ENCODE results near the gene S1PR5. TPM values are rescaled to one million over a fixed set of nuclear protein-coding genes. Genes with fewer than 3 reads are reported as not detected.

S1PR5 gene
- polyA plus RNA-seq, 1 donor (not counting 4 experiments of a cell fraction or from before 2014, with no cell fraction given) = 10.5 TPM

GRCh38 chr19:10516671-10517286 is 468 bp downstream of the S1PR5 start:
- no peaks in the 10 kb centered on the region for H3K9me3 ChIP-seq (ENCODE audit: control insufficient read depth, low read depth, low read length)
- H4K20me1 ChIP-seq (ENCODE audit: control insufficient read depth, extremely low read depth, insufficient read depth, low read length) = no peaks in the 10 kb centered on the region
- H3K36me3 ChIP-seq (ENCODE audit: control insufficient read depth in 2 of 2, extremely low read depth in 1 of 2, insufficient read depth in 2 of 2, low read length in 2 of 2) = peaks cover 5 to 12% of the 10 kb centered on the region in 2 experiments
- H3K4me2 ChIP-seq (ENCODE audit: control insufficient read depth, extremely low read depth, insufficient read depth, low read depth, low read length) = peak overlapping the region; percentile 96
- H3K79me2 ChIP-seq (ENCODE audit: control insufficient read depth, insufficient read depth, low read length) = peaks cover 37% of the 10 kb centered on the region
- peak; percentile 89 for FAIRE-seq
- H3K27ac ChIP-seq (ENCODE audit: control insufficient read depth, insufficient read depth, low read length) = peak overlapping the region; percentile 42
- no peaks in the 10 kb centered on the region for H3K27me3 ChIP-seq (ENCODE audit: control insufficient read depth, extremely low read depth, insufficient read depth, low read length)
- no peak for DNase-seq (ENCODE audit: low read depth, low spot score)
- no peaks in the 10 kb centered on the region for H3K9me1 ChIP-seq (ENCODE audit: control insufficient read depth, extremely low read depth, insufficient read depth, low read length)
- TF ChIP-seq CTCF (optimal IDR thresholded peaks at IDR 0.05 in 1 of 3, IDR thresholded peaks at IDR 0.05 in 1 of 3, conservative IDR thresholded peaks at IDR 0.05 in 1 of 3; ENCODE audit: extremely low read depth in 1 of 3, insufficient read depth in 2 of 3, low read length in 3 of 3) (no peak), EZH2 (IDR thresholded peaks at IDR 0.05; ENCODE audit: low read length) (no peak)
- H3K4me3 ChIP-seq (ENCODE audit: control insufficient read depth in 2 of 3, extremely low read depth in 1 of 3, insufficient read depth in 2 of 3, low read depth in 1 of 3, low read length in 3 of 3) = peak overlapping the region; percentile 65 to 86 (median 77)
- H3K9ac ChIP-seq (ENCODE audit: control insufficient read depth, extremely low read depth, insufficient read depth, low read length) = peak overlapping the region; percentile 28
- H2AFZ ChIP-seq (ENCODE audit: control insufficient read depth, low read length) = peak overlapping the region; percentile 41
- peaks cover 41% of the 10 kb centered on the region for H3K4me1 ChIP-seq (ENCODE audit: control insufficient read depth, extremely low read depth, insufficient read depth, low read length)
- dilution Hi-C loops (cut with MboI; ENCODE audit: extremely low pct_ligation_motif_present, low sequenced_read_pairs) = no loop called here

GRCh38 chr19:10516064-10516385 is 1.2 kb downstream of the S1PR5 start:
- Histone ChIP-seq H3K9me1 (ENCODE audit: control insufficient read depth, extremely low read depth, insufficient read depth, low read length) (no peaks in the 10 kb centered on the region), H3K4me2 (ENCODE audit: control insufficient read depth, extremely low read depth, insufficient read depth, low read depth, low read length) (peak overlapping the region; percentile 96), H3K9ac (ENCODE audit: control insufficient read depth, extremely low read depth, insufficient read depth, low read length) (peak overlapping the region; percentile 28), H2AFZ (ENCODE audit: control insufficient read depth, low read length) (peak overlapping the region; percentile 42), H3K36me3 (ENCODE audit: control insufficient read depth in 2 of 2, extremely low read depth in 1 of 2, insufficient read depth in 2 of 2, low read length in 2 of 2) (peaks cover 5 to 12% of the 10 kb centered on the region in 2 experiments), H3K27me3 (ENCODE audit: control insufficient read depth, extremely low read depth, insufficient read depth, low read length) (no peaks in the 10 kb centered on the region), H3K9me3 (ENCODE audit: control insufficient read depth, low read depth, low read length) (no peaks in the 10 kb centered on the region), H4K20me1 (ENCODE audit: control insufficient read depth, extremely low read depth, insufficient read depth, low read length) (no peaks in the 10 kb centered on the region), H3K4me3 (ENCODE audit: control insufficient read depth in 2 of 3, extremely low read depth in 1 of 3, insufficient read depth in 2 of 3, low read depth in 1 of 3, low read length in 3 of 3) (peak overlapping the region; percentile 65 to 86 (median 77)), H3K79me2 (ENCODE audit: control insufficient read depth, insufficient read depth, low read length) (peaks cover 37% of the 10 kb centered on the region), H3K4me1 (ENCODE audit: control insufficient read depth, extremely low read depth, insufficient read depth, low read length) (peaks cover 37% of the 10 kb centered on the region), H3K27ac (ENCODE audit: control insufficient read depth, insufficient read depth, low read length) (peak overlapping the region; percentile 42)
- no peak for DNase-seq (ENCODE audit: low read depth, low spot score)
- TF ChIP-seq CTCF (optimal IDR thresholded peaks at IDR 0.05 in 1 of 3, IDR thresholded peaks at IDR 0.05 in 1 of 3, conservative IDR thresholded peaks at IDR 0.05 in 1 of 3; ENCODE audit: extremely low read depth in 1 of 3, insufficient read depth in 2 of 3, low read length in 3 of 3) = no peak
- TF ChIP-seq EZH2 (IDR thresholded peaks at IDR 0.05; ENCODE audit: low read length) = no peak
- no peak for FAIRE-seq
- dilution Hi-C loops (cut with MboI; ENCODE audit: extremely low pct_ligation_motif_present, low sequenced_read_pairs) = no loop called here
